HL-60/S4 (cell line): Measurements from ENCODE around the gene HEPHL1.

Source experiments
- in situ Hi-C: fragments of 300-500 bp; cut with MboI; formaldehyde crosslinking; loops from 2 replicates; pipeline ENCODE4 v1.14.3; 2022; ENCODE audit warnings: low sequenced_read_pairs

The HEPHL1 gene

GRCh38 chr11:94023856-94024255 lies 2.7 kb downstream of the HEPHL1 start:
- in situ Hi-C loops, result no loop called here

GRCh38 chr11:94024547-94024946 lies 3.4 kb downstream of the HEPHL1 start:
- in situ Hi-C loops, result no loop called here

DNA sequence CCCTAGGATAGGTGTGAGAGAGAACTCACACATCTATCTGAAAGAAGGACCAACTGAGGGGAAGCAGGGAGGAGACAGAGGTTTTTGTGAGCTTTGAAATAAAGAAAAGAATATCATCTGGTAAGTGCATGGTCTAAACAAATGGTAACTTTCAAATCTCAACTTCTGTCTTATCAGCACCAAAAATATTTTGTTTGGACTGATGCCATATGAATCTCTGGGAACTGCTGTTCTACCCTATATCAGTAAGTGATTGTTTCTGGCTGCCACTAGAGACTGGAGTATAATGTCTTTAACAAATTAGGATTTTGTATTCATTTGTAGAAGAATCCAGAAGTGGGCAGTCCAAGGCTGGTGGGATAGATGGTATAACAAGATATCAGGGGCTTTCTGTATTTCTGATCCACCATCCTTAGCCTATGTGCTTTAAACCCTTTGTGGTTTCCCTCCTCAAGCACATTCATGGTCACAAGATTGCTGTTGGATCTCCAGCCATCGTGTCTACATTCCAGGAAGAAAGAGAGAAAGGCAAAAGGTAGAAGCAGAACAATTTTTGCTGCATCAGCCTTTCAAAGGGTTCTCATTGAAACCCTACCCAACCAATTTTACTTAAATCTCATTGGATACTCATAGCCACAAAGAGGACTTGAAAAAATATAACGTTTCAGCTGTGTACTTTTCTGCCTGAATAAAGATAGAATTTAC lies 4.7 kb downstream of the HEPHL1 start:
- in situ Hi-C loops, result no loop called here

DNA sequence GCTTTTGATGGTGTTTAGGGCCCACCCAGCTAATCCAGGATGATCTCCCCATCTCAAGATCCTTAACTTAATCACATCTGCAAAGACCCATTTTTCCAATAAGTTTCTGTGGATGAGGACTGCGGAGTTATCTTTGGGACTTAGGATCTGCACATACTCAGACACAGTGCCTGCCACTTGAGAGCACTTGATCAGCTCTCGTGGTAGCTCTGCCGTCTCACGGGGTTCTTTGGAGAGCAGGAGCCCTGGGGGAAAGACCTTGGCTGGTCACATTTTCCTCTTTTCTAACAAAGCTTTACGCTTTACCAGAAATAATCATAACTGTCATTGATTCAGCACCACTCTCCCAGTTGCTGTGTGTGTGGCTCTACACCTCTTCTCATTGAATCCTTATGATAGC lies 6.1 kb downstream of the HEPHL1 start:
- in situ Hi-C loops, result no loop called here

DNA sequence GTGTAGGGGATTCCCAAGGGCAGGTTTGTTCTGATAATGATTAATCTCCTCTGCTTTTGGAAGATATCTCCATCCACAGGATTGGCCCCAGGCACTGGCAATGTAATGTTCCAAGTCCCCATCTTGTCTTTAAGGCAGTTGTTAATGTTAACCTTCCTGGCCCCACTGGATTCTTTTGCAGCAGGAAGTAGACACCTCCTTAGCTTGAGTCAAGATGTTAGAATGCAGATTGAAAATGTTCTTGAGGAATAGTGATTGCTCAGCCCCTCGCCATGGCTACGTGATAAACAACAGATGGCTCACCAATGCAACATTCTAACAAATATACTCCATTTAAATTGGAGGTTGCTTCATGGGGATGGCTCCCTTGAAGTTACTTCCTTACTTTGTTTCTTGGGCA lies 7.3 kb downstream of the HEPHL1 start:
- in situ Hi-C loops, result no loop called here

GRCh38 chr11:94030059-94030458 lies 8.9 kb downstream of the HEPHL1 start:
- in situ Hi-C loops, result no loop called here

DNA sequence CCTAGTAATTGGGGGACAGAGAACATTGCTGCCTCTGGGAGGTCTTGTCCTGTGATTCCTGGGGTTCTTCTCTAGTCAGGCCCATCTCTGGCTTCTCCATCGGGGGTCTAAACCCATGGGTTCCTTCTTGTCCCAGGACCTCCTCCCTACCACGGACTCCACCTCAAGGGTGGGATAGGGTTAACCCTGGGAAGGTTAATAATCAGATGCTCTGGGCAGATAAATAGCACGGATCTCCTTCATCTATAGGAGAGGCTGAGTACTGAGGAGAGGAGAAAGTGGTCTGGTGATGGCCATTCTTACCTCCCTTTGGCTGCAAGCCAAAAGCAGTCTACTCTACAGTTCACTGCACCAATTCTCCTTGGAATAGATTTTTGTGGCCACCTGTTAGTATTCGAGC lies 10.5 kb downstream of the HEPHL1 start:
- in situ Hi-C loops, result no loop called here

DNA sequence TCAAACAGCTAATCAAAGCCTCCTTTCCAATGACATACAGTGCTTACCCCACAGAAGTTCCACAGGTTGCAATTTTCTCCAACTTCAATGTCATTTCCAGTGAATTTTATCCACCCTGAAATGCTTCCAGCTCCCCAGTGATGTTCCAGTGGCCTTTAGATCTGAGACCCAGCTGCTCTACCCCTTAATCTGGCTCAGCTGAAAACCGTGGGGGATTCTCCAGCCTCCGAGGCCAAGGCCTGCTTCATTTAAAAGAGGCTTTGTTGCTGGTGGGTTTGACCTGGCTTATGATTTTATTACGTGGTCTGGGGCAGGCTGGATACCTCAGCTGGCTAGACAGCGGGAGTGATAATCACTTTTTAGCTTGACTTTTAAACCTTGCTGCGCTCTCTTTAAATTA lies 10.9 kb downstream of the HEPHL1 start:
- in situ Hi-C loops, result no loop called here

- in situ Hi-C loops, result no loop called here
Measured at GRCh38 chr11:94032725-94033124, 11.6 kb downstream of the HEPHL1 start.

- in situ Hi-C loops, result no loop called here
Measured at GRCh38 chr11:94034207-94034606, 13.1 kb downstream of the HEPHL1 start.

DNA sequence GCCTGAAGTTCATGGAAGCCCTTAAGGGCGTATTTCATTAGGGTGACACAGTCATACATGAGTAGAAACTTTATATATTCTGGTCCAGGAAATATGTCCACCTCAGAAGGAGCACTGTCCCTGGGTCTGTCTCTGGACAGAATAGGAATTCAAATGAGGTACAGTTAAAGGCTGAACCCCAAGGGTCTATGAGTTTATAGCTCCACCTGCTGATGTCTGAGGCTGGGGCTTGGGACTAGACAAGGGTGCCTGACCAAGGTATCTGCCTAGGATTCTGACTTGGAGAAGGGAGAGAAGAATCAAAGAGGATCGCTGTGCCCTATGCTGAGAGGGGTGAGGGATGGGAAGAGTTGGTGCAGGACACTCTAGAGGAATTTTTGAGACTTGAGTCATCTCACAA lies 14.9 kb downstream of the HEPHL1 start:
- in situ Hi-C loops, result no loop called here

- in situ Hi-C loops, result no loop called here
Measured at GRCh38 chr11:94043241-94043640, 22.1 kb downstream of the HEPHL1 start.

DNA sequence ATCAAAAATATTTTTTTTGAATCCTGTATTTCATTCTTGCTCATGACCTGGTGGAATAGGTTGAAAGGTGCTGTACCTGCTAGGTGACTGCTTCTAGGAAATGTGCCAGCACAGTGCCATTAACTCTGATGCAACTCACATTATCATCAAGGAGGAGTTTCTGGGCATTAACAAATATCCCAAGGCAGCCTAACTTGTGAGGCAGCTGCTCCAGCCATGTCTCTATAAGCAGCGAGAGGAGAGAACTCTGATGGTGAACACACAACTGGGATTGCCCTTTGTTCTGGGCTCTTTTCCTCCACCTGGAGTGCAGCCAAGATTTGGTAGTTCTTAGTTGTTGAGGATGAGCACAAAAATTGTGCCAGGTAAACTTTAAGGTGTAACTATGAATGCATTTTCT lies 25.6 kb downstream of the HEPHL1 start:
- in situ Hi-C loops, result no loop called here

DNA sequence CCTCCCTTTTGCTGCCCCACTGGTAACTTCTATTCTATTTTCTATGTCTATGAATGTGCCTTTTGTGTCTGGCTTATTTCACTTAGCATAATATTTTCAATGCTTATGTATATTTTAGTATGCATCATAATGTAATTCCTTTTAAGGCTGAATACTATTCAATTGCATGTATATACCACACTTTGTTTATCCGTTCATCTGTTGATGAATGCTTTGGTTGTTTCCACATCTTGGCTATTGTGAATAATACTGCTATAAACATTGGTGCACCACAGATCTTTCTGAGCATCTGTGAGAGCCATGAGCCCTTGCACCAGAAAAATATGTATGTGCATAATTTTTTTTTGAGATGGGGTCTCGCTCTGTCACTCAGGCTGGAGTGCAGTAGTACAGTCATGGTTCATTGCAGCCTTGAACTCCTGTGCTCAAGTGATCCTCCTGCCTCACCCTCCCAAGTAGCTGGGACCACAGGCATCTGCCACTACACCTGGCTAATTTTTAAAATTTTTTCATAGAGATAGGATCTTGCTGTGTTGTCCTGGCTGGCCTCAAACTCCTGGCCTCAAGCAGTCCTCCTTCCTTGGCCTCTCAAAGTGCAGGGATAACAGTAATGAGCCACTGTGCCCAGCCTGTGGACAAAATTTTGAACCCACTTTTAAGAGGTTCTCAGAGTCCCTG lies 27.0 kb downstream of the HEPHL1 start:
- in situ Hi-C loops, result no loop called here

DNA sequence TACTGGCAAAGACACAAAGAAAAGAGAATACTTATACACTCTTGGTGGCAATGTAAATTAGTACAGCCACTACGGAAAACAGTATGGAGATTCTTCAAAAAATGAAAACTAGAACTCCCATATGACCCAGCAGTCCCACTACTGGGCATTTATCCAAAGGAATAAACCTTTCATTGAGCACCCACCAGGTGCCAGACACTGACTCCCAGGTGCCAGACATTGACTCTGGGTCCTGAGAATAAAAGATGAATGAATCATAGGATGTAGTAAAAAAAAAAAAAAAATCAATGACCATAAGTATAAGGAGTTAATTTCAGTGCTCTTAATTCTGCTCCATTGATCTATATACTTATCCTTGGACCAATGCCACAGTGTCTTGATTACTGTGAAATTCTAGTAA lies 28.2 kb downstream of the HEPHL1 start:
- in situ Hi-C loops, result no loop called here

DNA sequence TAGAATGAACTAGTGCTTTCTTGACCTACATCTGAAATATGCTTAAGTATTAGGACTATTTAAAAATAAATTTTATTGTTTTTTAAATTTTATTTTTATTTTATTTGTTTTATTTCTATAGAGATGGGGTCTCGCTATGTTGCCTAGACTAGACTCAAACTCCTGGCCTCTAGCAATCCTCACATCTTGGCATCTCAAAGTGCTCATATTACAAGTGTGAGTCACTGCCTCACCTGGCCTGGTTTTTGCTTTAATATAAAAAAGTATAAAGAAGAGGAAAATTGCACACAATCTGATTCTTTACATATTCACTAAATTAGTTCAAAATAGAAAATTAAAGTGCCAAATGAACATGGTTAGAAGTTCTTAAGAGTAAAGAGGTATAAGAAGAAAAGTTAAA lies 37.5 kb downstream of the HEPHL1 start:
- in situ Hi-C loops, result no loop called here

GRCh38 chr11:94059065-94059464 lies 37.9 kb downstream of the HEPHL1 start:
- in situ Hi-C loops, result no loop called here

- in situ Hi-C loops, result no loop called here
Measured at GRCh38 chr11:94060401-94060800, 39.2 kb downstream of the HEPHL1 start.

DNA sequence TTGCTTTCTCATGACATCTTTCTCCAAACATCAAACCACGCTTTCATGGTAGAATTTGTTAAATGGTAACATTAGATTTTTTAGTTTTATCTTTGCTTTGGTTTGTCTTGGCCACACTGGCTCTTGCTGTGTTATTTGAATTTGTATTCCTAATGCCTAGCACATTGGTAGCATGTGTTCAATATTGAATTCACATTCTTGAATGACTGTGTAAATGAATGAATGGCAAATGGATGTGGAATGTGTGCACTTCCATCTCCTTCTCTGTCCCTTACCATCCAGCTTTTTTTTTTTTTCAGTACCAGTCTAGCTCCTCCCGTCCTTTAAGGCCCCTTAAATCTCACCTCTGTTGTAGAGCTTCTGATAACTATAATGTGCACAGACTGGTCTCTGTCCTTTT lies 41.2 kb downstream of the HEPHL1 start:
- in situ Hi-C loops, result no loop called here

- in situ Hi-C loops, result no loop called here
Measured at GRCh38 chr11:94066901-94067429, 45.8 kb downstream of the HEPHL1 start.

DNA sequence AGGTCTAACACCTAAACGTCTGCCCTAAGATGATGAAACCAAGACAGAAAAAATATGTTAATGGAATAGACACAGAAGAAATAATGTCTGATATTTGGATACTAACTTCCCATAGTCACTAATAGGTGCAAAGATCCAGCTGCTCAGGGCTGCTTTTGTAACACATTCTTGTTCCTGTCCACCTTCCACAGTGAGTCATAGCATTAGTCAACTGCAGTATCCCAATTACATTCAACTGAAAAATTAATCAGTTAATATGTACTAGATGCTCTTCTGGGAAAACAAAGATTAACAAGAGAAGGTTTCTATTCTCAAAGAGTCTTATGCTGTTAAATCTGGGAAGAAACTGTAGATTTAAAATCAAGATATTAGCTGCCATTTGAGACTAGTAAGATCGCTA lies 47.6 kb downstream of the HEPHL1 start:
- in situ Hi-C loops, result no loop called here

GRCh38 chr11:94077552-94078293 lies 56.6 kb downstream of the HEPHL1 start:
- in situ Hi-C loops, result no loop called here
